GM12865 (cell line): ENCODE measurements around the gene KCTD3.
A peak's percentile ranks its signal among the peaks of the same experiment; 100 is the strongest.

Experiments used
- DNase-seq: peaks from one replicate; pipeline ENCODE4 v3.0.0; 2010; ENCODE audit warnings: low read depth
- H3K4me3 ChIP-seq: 2 replicates; pipeline ENCODE4 v1.5.1; 2011; ENCODE audit warnings: mild to moderate bottlenecking, low read depth, low read length, control low read depth
- TF ChIP-seq, protein P1 (sequence below): IDR thresholded peaks from 2 replicates; pipeline ENCODE4 v1.5.1; 2011; ENCODE audit warnings: low read length, control low read depth, low read depth, inconsistent platforms; ENCODE audit not compliant: insufficient read depth; ENCODE audit errors: missing control alignments

The KCTD3 gene

GRCh38 chr1:215617979-215618378 lies 50.9 kb downstream of the KCTD3 start:
- no peak overlapping the region for H3K4me3 ChIP-seq
- TF ChIP-seq, protein P1, sequence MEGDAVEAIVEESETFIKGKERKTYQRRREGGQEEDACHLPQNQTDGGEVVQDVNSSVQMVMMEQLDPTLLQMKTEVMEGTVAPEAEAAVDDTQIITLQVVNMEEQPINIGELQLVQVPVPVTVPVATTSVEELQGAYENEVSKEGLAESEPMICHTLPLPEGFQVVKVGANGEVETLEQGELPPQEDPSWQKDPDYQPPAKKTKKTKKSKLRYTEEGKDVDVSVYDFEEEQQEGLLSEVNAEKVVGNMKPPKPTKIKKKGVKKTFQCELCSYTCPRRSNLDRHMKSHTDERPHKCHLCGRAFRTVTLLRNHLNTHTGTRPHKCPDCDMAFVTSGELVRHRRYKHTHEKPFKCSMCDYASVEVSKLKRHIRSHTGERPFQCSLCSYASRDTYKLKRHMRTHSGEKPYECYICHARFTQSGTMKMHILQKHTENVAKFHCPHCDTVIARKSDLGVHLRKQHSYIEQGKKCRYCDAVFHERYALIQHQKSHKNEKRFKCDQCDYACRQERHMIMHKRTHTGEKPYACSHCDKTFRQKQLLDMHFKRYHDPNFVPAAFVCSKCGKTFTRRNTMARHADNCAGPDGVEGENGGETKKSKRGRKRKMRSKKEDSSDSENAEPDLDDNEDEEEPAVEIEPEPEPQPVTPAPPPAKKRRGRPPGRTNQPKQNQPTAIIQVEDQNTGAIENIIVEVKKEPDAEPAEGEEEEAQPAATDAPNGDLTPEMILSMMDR, result no peak
- DNase-seq, result peak; percentile 19

DNA sequence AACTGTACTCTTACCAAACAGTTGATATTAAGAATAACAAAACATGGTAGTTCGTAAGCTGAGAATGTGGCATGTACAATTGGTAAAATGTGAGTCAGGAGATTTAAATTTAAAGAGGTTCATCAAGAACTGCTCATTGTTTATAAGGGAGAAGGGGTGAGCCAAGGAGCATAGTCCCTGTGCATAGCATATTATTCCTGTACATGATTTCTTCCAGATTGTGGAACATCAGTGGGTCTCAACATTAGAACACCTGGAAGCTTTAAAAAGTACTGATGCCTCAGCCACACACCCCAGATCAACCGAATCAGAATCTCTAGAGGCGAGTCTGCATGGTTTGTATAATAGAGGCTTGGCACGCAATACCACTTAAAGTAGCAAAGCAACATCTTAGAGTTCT lies 56.1 kb downstream of the KCTD3 start:
- TF ChIP-seq, protein P1, result no peak
- H3K4me3 ChIP-seq, result no peak overlapping the region
- DNase-seq, result no peak

- TF ChIP-seq, protein P1, result no peak
- H3K4me3 ChIP-seq, result no peak overlapping the region
- no peak for DNase-seq
Observed at GRCh38 chr1:215625949-215626348, 58.8 kb downstream of the KCTD3 start.

GRCh38 chr1:215631040-215631439 lies 63.9 kb downstream of the KCTD3 start:
- no peak for DNase-seq
- TF ChIP-seq, protein P1, result no peak

DNA sequence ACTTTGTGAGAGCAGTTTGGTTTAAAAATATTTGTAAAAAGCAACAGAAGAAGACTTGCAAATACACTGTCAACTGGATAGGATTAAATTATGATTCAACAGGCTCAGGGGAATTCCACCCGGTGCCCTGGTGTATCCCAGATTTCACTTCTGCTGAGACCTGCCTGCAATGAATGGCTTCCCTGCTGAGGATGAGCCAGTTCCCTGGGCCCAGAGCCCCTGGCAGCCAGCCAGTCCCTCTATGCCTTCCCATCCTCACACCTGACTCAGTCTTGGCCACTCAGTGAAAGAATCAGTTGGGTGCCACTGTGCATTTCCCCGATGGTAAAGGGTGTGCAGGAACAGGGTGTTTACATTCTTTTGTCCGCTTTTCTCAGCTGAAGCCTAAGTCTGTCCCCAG lies 64.4 kb downstream of the KCTD3 start:
- TF ChIP-seq, protein P1, result no peak
- no peak overlapping the region for H3K4me3 ChIP-seq
- no peak for DNase-seq

More at GRCh38 chr1:215631040-215631439, 63.9 kb downstream of the KCTD3 start:
- H3K4me3 ChIP-seq, result no peak overlapping the region

DNA sequence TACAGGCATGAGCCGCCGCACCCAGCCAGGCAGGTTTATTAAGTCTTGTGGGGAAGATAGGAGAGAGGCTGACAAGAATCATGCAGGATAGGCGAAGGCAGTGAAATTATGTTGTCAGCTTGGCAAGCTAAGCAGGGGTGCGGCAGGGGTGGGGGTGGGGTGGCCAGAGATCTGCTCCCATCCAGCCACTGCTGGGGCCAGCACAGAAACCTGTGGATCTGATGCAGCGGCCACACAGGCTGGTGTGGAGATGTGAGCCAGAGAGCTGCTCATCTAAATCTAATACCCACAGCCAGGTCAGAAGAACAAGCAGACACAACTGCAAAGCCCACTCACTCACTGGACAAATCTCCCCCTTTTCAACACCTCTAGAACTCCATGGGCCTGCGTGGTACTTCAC lies 68.7 kb downstream of the KCTD3 start:
- H3K4me3 ChIP-seq, result no peak overlapping the region
- DNase-seq, result no peak
- TF ChIP-seq, protein P1, result no peak

- TF ChIP-seq, protein P1, result no peak
- DNase-seq, result no peak
- no peak overlapping the region for H3K4me3 ChIP-seq
Observed at GRCh38 chr1:215636258-215636965, 69.3 kb downstream of the KCTD3 start.
